HG02870 (cell line): Measurements from ENCODE around the gene MAEA.

Experiments
- ATAC-seq: cut with Tn5 transposase; IDR thresholded peaks from one replicate; pipeline ENCODE4 v1.9.1; 2021; ENCODE audit warnings: mild to moderate bottlenecking, moderate library complexity; ENCODE audit not compliant: unreplicated experiment

The MAEA gene

GRCh38 chr4:1376841-1377605 lies 87.3 kb downstream of the MAEA start:
- no peak for ATAC-seq

GRCh38 chr4:1377606-1378261 lies 88.0 kb downstream of the MAEA start:
- ATAC-seq = no peak

GRCh38 chr4:1378559-1379231 lies 89.0 kb downstream of the MAEA start:
- ATAC-seq = no peak

GRCh38 chr4:1379351-1379781 lies 89.7 kb downstream of the MAEA start:
- ATAC-seq = no peak

GRCh38 chr4:1379801-1380331 lies 90.2 kb downstream of the MAEA start:
- ATAC-seq = no peak

GRCh38 chr4:1380368-1381151 lies 90.9 kb downstream of the MAEA start:
- ATAC-seq = no peak

- ATAC-seq = no peak
These were observed 91.5 kb downstream of the MAEA start for GRCh38 chr4:1381181-1381621.

GRCh38 chr4:1381944-1382541 lies 92.4 kb downstream of the MAEA start:
- ATAC-seq = no peak

- no peak for ATAC-seq
These were observed 93.4 kb downstream of the MAEA start for GRCh38 chr4:1382776-1383727.

GRCh38 chr4:1383728-1384591 lies 94.3 kb downstream of the MAEA start:
- ATAC-seq = no peak

- ATAC-seq = no peak
These were observed 95.1 kb downstream of the MAEA start for GRCh38 chr4:1384675-1385372.

GRCh38 chr4:1385373-1386340 lies 96.0 kb downstream of the MAEA start:
- no peak for ATAC-seq
